Fibroblast of gingiva (primary cell): Measurements from ENCODE around the gene DHRS12.

Experiments used
- DNase-seq: peaks from one replicate; pipeline ENCODE4 v3.0.0-alpha.2; 2011; ENCODE audit warnings: low read depth

Gene DHRS12

GRCh38 chr13:51811046-51811445 is 7.1 kb upstream of the DHRS12 start:
- DNase-seq: no peak

DNA sequence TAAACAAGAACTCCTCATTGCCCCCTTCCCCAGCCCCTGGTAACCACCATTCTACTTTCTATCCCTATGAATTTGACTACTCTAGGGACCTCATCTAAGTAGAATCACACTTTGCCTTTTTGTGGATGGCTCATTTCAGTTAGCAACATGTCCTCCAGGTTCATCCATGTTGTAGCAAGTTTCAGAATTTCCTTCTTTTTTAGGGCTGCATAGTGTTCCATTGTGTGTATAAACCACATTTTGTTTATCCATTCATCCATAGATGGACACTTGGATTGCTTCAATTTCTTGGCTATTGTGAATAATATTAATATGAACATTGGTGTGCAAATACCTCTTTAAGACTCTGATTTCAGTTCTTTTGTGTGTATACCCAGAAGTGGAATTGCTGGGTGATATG is 4.8 kb upstream of the DHRS12 start:
- no peak for DNase-seq

- no peak for DNase-seq
Observed at GRCh38 chr13:51807041-51807440, 3.1 kb upstream of the DHRS12 start.

GRCh38 chr13:51806566-51806965 is 2.6 kb upstream of the DHRS12 start:
- DNase-seq: peak; percentile 45

DNA sequence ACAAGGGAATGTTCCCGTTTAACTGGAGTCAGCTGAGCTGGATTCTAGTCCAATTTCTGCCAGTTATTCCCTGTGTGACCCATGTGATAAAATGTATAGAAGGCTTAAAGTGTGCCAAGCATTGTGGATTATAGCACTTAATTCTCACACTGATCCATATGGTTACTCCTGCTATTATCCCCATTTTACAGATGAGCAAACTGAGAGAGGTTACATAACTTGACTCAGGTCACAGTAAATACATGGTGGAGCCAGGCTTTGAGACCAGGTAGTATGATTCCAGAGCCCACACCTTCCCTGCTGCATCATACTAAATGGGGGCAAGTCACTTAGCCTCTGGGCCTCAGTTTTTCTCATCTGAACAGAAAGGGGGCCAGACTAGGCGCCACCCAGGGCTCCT is 2.0 kb upstream of the DHRS12 start:
- no peak for DNase-seq

GRCh38 chr13:51805313-51805712 is 1.4 kb upstream of the DHRS12 start:
- no peak for DNase-seq

- DNase-seq: no peak
Observed at GRCh38 chr13:51804295-51805172, 571 bp upstream of the DHRS12 start.

DNA sequence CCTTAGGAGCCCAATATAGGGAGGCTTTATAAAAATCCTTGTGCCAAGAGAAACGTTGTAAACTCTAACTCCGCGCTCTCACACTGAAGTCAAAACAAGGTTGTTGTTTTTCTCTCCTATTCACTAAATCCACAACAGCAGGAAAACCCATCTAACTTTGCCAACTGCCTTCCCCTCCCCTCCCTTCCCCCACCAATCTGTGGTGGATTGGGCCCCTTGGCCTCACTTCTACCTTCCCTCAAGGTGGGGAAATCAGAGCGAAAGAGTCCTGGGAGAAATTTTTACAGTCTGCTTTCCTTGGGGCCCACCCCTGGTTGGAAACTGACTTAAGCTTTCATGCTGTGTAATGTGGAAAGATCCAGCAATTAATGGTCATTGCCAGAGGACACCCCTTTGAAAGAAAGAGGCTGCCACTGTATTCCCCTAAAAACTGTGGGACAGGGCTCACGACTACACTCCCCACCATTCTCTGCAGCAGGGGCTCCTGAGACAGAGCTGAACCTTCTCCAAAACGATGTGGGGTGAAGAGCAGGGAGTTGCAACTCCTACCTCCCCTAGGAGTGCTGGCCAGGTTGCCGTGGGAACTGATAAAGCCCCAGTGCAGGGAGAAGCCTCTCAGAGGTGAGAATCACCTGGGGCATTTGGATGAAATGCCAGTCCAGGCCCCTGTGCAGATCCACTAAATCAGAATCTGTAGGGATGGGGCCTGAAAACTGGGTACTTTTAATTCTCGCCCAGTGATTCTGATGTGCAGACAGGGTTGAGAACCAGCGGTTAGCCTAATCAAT is 1.1 kb downstream of the DHRS12 start:
- DNase-seq: no peak

- DNase-seq: peak; percentile 55
Observed at GRCh38 chr13:51801631-51802099, 2.3 kb downstream of the DHRS12 start.

DNA sequence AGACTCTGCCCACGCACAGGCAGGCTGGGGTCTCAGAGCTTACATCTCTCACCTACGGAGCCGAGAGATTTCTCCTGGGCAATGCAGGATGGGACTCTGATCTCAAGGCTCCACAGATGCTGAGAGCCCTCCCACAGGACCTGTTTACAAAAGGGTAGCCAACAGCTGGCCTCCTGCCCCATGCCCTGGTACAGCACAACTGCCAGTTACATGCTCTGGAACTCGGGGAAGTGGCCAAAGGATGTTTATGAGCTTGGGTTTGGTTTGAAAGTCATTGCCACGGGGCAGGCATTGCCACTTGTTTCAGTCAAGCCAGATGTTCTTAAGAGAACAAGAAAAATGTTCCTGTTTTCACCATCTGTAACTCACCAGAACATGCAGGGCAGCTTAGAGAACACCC is 3.5 kb downstream of the DHRS12 start:
- DNase-seq: peak; percentile 61

DNA sequence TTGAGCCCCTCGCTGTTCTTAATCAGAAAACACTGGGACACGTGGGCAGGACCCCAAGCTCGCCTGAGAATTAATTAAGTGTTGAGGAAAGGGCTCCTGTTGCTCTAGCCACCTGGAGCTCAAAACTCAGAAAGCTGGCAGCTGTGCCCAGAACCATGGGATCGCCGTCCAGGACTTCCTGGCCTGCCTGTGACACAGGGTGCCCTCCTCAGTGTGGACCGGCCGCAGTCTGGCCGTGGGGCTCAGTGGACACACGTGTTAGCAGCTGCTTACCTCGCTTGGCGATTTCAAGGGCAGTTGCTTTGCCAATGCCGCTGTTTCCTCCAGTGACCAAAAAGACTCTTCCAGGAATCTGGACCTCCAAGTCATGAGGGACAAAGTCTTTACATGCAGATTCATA is 4.7 kb downstream of the DHRS12 start:
- DNase-seq: no peak

- peak; percentile 28 for DNase-seq
Observed at GRCh38 chr13:51797664-51798488, 6.1 kb downstream of the DHRS12 start.

DNA sequence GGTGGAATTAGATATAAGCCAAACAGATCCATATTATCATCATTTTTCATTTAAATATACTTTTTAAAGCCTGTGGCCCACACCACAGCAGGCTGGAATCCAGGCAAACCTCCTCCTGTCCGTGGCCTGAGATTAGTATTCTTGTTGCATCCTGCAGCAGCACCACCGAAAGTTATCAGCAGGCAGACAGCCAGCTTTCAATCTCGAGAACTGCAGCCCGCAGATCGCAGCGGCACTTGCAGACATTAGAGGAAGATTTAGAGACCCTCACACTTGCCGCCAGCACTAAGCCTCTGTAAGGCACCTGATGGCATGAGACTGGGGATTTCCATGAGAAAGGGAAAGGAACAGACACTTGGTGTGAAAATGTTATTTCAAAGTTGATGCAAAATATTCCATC is 7.4 kb downstream of the DHRS12 start:
- no peak for DNase-seq

DNA sequence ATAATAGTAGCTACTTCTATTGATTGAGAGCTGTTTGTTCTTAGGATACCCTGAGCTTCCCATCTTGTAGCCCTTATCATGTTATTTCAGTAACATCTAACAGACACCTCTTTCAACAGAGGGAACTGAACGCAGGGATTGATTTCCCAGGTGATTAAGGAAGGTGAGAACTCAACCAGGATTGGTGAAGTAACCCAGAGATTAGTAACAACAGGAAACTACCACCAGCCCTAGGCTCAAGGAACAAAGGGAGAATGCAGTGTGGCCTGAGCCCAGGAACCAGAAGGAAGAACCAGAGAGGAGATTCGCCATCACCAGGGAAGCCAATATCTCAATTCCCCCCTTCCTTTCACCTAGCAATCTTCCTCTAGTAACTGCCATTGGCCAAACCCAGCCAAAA is 8.5 kb downstream of the DHRS12 start:
- no peak for DNase-seq

GRCh38 chr13:51794964-51795363 is 9.0 kb downstream of the DHRS12 start:
- no peak for DNase-seq

- DNase-seq: peak; percentile 44
Observed at GRCh38 chr13:51793570-51794271, 10.2 kb downstream of the DHRS12 start.

DNA sequence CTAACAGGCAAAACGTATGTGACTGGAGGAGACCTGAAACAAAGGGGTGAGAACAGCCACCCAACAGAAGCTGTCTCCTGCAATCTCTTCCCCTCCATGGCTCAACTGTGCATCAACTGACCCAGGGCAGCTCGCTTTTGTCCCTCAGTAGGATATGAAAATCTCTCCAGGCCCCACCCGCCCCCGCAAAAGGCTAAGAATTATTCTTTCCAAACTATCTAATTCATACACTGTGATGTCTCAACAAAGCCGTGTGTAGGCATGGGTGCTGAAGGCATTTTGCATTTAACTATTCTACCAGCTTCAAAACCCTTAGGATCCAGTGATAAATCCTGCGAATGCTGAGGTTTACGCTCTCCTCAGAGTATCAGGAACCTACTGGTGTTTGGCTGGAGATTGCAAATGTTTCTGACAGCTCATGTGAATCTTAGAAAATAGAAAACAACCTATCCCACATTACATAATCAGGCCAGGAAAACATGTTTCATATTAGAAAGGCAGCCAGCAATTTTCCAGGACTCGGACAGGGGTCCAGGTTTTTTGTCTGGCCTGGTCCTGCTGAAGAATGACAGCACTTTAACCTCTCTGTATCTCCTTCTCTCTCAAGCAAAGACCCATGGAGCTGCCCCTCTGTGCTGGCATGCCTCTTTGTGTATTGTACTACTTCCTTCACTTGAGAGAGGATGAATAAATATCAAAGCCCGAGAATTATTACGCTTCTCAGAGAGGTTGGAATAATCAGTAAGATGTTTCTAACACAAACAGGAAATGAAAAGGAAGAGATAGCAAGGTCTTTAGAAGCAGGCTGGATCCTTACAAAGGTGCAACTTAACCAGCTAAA is 17.3 kb downstream of the DHRS12 start:
- DNase-seq: no peak

DNA sequence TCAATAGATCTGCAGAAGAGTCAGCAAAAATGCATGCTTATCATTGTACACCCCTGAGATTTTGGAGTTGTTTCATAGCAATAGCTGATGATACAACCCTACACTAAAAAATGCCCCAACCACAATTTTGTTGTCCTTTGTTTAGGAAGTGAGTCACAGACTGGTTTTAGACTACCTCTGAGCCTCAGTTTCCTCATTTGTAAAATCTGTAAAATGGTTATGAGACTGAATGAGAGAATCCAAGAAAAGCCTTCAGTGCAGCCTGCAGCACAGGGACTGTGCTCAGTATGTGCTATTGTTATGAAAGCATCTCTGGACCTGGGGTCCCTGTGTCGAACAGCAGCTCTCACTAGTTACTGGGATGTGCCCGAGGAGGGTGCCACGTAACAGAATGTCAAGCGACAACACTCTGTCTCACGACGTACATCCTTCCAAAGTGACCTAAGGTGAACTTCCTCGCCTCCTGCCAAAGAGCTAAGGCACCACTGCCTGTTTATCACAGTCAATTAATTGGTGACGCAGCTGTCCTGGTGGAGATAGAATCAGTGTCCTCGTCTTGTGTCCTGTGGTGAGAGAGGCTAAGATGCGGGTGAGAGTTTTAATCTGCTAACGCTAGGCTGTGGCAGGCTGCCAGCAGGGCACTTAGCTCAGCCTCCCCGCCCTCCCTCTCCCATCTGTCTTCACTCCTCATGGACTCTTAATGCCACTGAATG is 18.1 kb downstream of the DHRS12 start:
- DNase-seq: peak; percentile 32

DNA sequence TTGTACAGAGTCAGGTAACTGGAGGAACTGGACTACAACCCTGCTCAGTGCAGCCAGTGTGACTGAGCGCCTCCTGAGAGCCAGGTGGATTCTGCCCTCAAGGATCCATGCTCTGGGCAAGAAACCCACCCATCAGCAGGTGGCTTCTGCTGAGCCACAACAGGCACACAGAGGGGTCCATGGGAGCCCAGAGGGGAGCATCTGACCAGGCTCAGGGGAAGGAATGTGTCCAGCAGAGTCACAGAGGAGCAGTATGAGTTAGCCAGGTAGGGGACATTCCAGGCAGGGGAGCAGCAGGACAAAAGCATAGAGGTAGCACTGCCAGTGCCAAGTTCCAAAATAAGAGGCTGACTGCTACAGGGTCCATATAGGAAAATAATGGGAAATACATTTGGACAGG is 19.9 kb downstream of the DHRS12 start:
- DNase-seq: no peak
